Cardiac muscle cell (in vitro differentiated cells and primary cell): ENCODE results near the gene MRPS15. TPM values are rescaled to one million over a fixed set of nuclear protein-coding genes. Genes with fewer than 3 reads are reported as not detected.

Experiments
- DNase-seq, 2 donors: peaks; one replicate each; pipeline versions ENCODE4 v3.0.0 to v3.0.0-alpha.2; 2010 to 2017; ENCODE audit warnings: low read depth in 1 of 2, low spot score in 1 of 2
- H3K27ac ChIP-seq: fragments of 200-600 bp; sonication (generic); 2 replicates; pipeline ENCODE4 v1.5.1; 2016
- H3K27me3 ChIP-seq: fragments of 200-600 bp; sonication (generic); 2 replicates; pipeline ENCODE4 v1.6.0; 2016; ENCODE audit warnings: control low read depth
- H3K36me3 ChIP-seq: fragments of 200-600 bp; sonication (generic); 2 replicates; pipeline ENCODE4 v1.5.1; 2016; ENCODE audit warnings: control low read depth
- H3K4me1 ChIP-seq: fragments of 200-600 bp; sonication (generic); 2 replicates; pipeline ENCODE4 v1.8.1; 2017; ENCODE audit warnings: low read depth, mild to moderate bottlenecking, mixed run types
- H3K4me3 ChIP-seq: fragments of 200-600 bp; sonication (generic); 2 replicates; pipeline ENCODE4 v1.5.1; 2016; ENCODE audit warnings: mild to moderate bottlenecking
- H3K9me3 ChIP-seq: fragments of 200-600 bp; sonication (generic); 2 replicates; pipeline ENCODE4 v1.5.1; 2017; ENCODE audit warnings: low read depth, mild to moderate bottlenecking, control low read depth
- CTCF ChIP-seq: IDR thresholded peaks from 2 replicates; pipeline ENCODE4 v1.5.1; 2012; ENCODE audit warnings: low read depth, mild to moderate bottlenecking, low read length
- polyA plus RNA-seq: library from polyadenylated mRNA; unstranded; fragments of >200 nt; fragmentation: Nextera tagmentation; extraction: Ambion mirVana; gene quantifications from 2 replicates; pipeline ENCODE4 v1.2.1, GENCODE V29; 2016
- total RNA-seq: library from RNA; depleted of rRNA; stranded (reverse); fragments of >200 nt; gene quantifications from 2 replicates; pipeline ENCODE4 v1.2.3, GENCODE V29; 2016

The MRPS15 gene
- total and polyA plus RNA-seq, 2 experiments from 2014 or later, result 83.5 to 166 TPM

DNA sequence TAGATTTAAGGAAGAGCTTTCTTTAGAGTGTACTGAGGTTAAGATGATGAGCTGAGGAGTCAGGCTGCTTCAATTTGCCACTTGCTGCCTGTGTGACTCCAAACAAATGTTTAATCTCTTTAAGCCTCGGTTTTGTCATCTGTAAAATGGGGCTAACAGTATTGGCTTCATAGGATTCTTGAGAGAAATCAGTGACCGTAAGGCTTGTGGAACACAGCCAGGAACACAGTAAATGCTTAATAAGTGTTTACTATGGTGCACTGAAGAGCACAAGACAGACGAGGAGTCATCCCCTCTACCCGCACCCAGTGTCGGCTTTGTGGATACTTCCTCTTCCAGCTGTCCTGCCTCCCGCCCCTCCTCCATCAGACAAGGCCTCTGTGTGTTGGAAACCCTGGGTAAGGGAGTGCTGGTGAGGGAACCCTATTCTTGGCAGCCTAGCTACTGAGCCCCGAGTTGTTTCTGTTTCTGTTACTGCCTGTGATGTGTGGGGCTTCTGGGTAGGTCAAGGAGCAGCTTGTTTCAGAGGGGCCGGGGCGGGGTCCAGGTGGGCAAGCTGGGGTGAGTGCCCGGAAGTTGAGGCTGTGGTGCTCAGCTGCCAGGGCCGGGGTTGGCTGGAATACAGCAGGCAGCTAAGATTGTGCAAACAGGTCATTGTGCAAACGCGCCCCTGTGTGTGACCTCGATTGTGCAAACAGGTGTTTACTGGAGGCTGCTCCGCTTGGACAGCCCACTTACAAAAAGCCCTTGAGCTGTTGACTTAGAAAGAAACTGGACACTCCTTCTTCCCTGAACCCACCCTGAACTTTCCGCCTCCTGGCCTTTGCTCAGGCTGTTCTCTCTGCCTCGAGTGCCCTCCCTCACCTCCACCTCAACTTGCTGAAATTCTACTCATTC lies 22.5 kb upstream of the MRPS15 start:
- H3K36me3 ChIP-seq, result no peaks in the 10 kb centered on the region
- H3K27me3 ChIP-seq, result no peaks in the 10 kb centered on the region
- H3K9me3 ChIP-seq, result no peaks in the 10 kb centered on the region
- no peak overlapping the region for H3K4me3 ChIP-seq
- H3K27ac ChIP-seq, result no peak overlapping the region
- peaks cover 12% of the 10 kb centered on the region for H3K4me1 ChIP-seq
- TF ChIP-seq CTCF, result no peak
- DNase-seq, result peak in 1 of 2 donors; percentile 39

GRCh38 chr1:36486093-36486438 lies 21.9 kb upstream of the MRPS15 start:
- Histone ChIP-seq H3K36me3 (no peaks in the 10 kb centered on the region), H3K27me3 (no peaks in the 10 kb centered on the region)
- TF ChIP-seq CTCF, result no peak

GRCh38 chr1:36484099-36484498 lies 19.9 kb upstream of the MRPS15 start:
- DNase-seq, result no peak
- no peaks in the 10 kb centered on the region for H3K9me3 ChIP-seq
- no peak overlapping the region for H3K27ac ChIP-seq
- no peak for TF ChIP-seq CTCF
- H3K4me3 ChIP-seq, result no peak overlapping the region
- H3K4me1 ChIP-seq, result peaks cover 17% of the 10 kb centered on the region
- no peaks in the 10 kb centered on the region for H3K36me3 ChIP-seq
- no peaks in the 10 kb centered on the region for H3K27me3 ChIP-seq

More at GRCh38 chr1:36486093-36486438, 21.9 kb upstream of the MRPS15 start:
- H3K4me3 ChIP-seq, result no peak overlapping the region
- peaks cover 17% of the 10 kb centered on the region for H3K4me1 ChIP-seq
- no peak overlapping the region for H3K27ac ChIP-seq
- H3K9me3 ChIP-seq, result no peaks in the 10 kb centered on the region
- no peak for DNase-seq

GRCh38 chr1:36482724-36483388 lies 18.7 kb upstream of the MRPS15 start, which contains the start of gene CSF3R:
Gene CSF3R, minus strand, starts transcription at chr1:36482913. Its CDS starts 3,417 bp downstream, at chr1:36479496.
- H3K27me3 ChIP-seq, result no peaks in the 10 kb centered on the region
- no peak for DNase-seq
- TF ChIP-seq CTCF, result no peak

GRCh38 chr1:36481771-36482723 lies 17.9 kb upstream of the MRPS15 start:
- H3K27me3 ChIP-seq, result no peaks in the 10 kb centered on the region
- peaks cover 17% of the 10 kb centered on the region for H3K4me1 ChIP-seq
- H3K36me3 ChIP-seq, result no peaks in the 10 kb centered on the region
- TF ChIP-seq CTCF, result no peak
- no peak for DNase-seq
- no peak overlapping the region for H3K4me3 ChIP-seq
- H3K9me3 ChIP-seq, result no peaks in the 10 kb centered on the region
- peak overlapping the region; percentile 64 for H3K27ac ChIP-seq

More at GRCh38 chr1:36482724-36483388, 18.7 kb upstream of the MRPS15 start, which contains the start of gene CSF3R:
- Histone ChIP-seq H3K36me3 (no peaks in the 10 kb centered on the region), H3K27ac (peak within 1 kb of the TSS; percentile 64), H3K4me1 (peaks cover 17% of the 10 kb centered on the region), H3K4me3 (no peak within 1 kb of the TSS), H3K9me3 (no peaks in the 10 kb centered on the region)
